ENCODE data around the gene HSPG2. TPM values are rescaled to one million over a fixed set of nuclear protein-coding genes. Genes with fewer than 3 reads are reported as not detected.
"Not testable (repeated sequence)": the region's sequence is repeated elsewhere in the genome, so short reads cannot be mapped to it uniquely, and the experiment has no call there.

Gene HSPG2
- total and polyA plus RNA-seq, 2 of the 8 experiments (the other 6 are each of a cell fraction or from before 2014, with no cell fraction given): 17.8 to 111 TPM

GRCh38 chr1:21827141-21827679 is 109.9 kb downstream of the HSPG2 start (continued):
- TF ChIP-seq KDM5A (IDR thresholded peaks at IDR 0.05; ENCODE audit: low read length) (no peak), SP4 (IDR thresholded peaks at IDR 0.05; ENCODE audit: low read length) (no peak), SIN3A (conservative IDR thresholded peaks at IDR 0.05 in 1 of 2, IDR thresholded peaks at IDR 0.05 in 1 of 2; ENCODE audit: low read depth in 1 of 2, low read length in 2 of 2) (no peak)

GRCh38 chr1:21826694-21827093 is 110.4 kb downstream of the HSPG2 start:
- H2BK20ac ChIP-seq (ENCODE audit: low read length); H3K4me3 ChIP-seq (ENCODE audit: extremely low read depth in 1 of 4, insufficient read depth in 2 of 4, low read depth in 3 of 4, low read length in 4 of 4); H3K23ac ChIP-seq (ENCODE audit: insufficient read length); H2BK12ac ChIP-seq (ENCODE audit: low read depth, low read length); H3K4ac ChIP-seq (replicated peaks; ENCODE audit: insufficient read length, low read depth, low read length); H3K56ac ChIP-seq (replicated peaks; ENCODE audit: insufficient read length, low read depth, low read length); H3K79me1 ChIP-seq (ENCODE audit: low read depth, low read length); H4K8ac ChIP-seq (ENCODE audit: extremely low read depth, insufficient read depth, low read length); H4K91ac ChIP-seq (replicated peaks; ENCODE audit: insufficient read length, low read length); DNase-seq (ENCODE audit: low read depth in 1 of 2, low spot score in 2 of 2); H3K23me2 ChIP-seq (ENCODE audit: low read depth, low read length); H4K5ac ChIP-seq (ENCODE audit: insufficient read length, low read depth, low read length); H3K4me2 ChIP-seq (ENCODE audit: insufficient read depth in 1 of 2, low read depth in 2 of 2, low read length in 2 of 2); H3K27me3 ChIP-seq (replicated peaks in 1 of 4; ENCODE audit: control insufficient read depth in 3 of 4, extremely low read depth in 1 of 4, insufficient read depth in 3 of 4, low read length in 3 of 4); FAIRE-seq; H3K79me2 ChIP-seq (ENCODE audit: control insufficient read depth in 1 of 2, insufficient read depth in 2 of 2, low read length in 2 of 2); H3K27ac ChIP-seq (ENCODE audit: low read depth, low read length); H2AFZ ChIP-seq (ENCODE audit: low read length); H3K14ac ChIP-seq (ENCODE audit: insufficient read length); H4K20me1 ChIP-seq (replicated peaks in 1 of 2; ENCODE audit: control insufficient read depth in 1 of 2, insufficient read depth in 2 of 2, low read length in 2 of 2); H2BK5ac ChIP-seq (ENCODE audit: low read depth, low read length); H3K4me1 ChIP-seq (replicated peaks in 1 of 4; ENCODE audit: control insufficient read depth in 3 of 4, insufficient read depth in 4 of 4, low read length in 3 of 4); H2BK120ac ChIP-seq (replicated peaks; ENCODE audit: low read depth, low read length); H3K9ac ChIP-seq (replicated peaks in 1 of 4; ENCODE audit: extremely low read depth in 1 of 4, low read depth in 3 of 4, low read length in 3 of 4); H3K18ac ChIP-seq (ENCODE audit: extremely low read depth, low read length); H2AK5ac ChIP-seq (ENCODE audit: low read depth, low read length); H2BK15ac ChIP-seq (ENCODE audit: low read length); H3K9me3 ChIP-seq (ENCODE audit: insufficient read depth in 2 of 2, low read depth in 1 of 2, low read length in 1 of 2): not testable (repeated sequence)
- WGBS, 2 experiments (ENCODE audit: extremely low coverage in 1 of 2, insufficient coverage in 1 of 2, insufficient read length in 1 of 2, insufficient replicate concordance in 2 of 2, low coverage in 1 of 2, low lambda C conversion rate in 2 of 2, missing lambda C conversion rate in 1 of 2): 89% methylated on average over 10 of the region's 10 CpGs; no CpG with 5 or more reads in 1 of the 2 experiments
- CTCF ChIA-PET (ENCODE audit: partially characterized antibody): interaction anchor here (1.1 to 1.5 kb wide), 3 partner anchors 10 to 55 kb away, joined by 3 to 4 read pairs (median 3); no protein-coding TSS in a partner anchor
- POLR2A ChIA-PET (ENCODE audit: partially characterized antibody): interaction anchor here (1.3 kb wide), 1 partner anchor 12 kb away, joined by 3 read pairs; no protein-coding TSS in a partner anchor
- H3K36me3 ChIP-seq (ENCODE audit: control insufficient read depth in 2 of 4, insufficient read depth in 4 of 4, low read length in 3 of 4): peaks cover 5 to 52% (median 36%) of the 10 kb centered on the region in 4 experiments; a peak in 7 of 8 replicates
